T-helper 2 cell treated with Interferon-gamma antibody and Interleukin-4, amounts not matched to agents 100 ng/mL and 5 ng/mL, for 36 hours (primary cell): ENCODE measurements around the gene ING5. TPM values are rescaled to one million over a fixed set of nuclear protein-coding genes. Genes with fewer than 3 reads are reported as not detected.

Experiments
- intact Hi-C: fragments of 100-400 bp; cut with micrococcal nuclease; formaldehyde crosslinking; loops from one replicate; pipeline ENCODE4 v1.15.1; 2023
- total RNA-seq: library from RNA; stranded (reverse); gene quantifications from 2 replicates; pipeline ENCODE4 v1.2.3, GENCODE V29; 2022

Gene ING5
- total RNA-seq, 1 donor from 2014 or later = 41.2 TPM

DNA sequence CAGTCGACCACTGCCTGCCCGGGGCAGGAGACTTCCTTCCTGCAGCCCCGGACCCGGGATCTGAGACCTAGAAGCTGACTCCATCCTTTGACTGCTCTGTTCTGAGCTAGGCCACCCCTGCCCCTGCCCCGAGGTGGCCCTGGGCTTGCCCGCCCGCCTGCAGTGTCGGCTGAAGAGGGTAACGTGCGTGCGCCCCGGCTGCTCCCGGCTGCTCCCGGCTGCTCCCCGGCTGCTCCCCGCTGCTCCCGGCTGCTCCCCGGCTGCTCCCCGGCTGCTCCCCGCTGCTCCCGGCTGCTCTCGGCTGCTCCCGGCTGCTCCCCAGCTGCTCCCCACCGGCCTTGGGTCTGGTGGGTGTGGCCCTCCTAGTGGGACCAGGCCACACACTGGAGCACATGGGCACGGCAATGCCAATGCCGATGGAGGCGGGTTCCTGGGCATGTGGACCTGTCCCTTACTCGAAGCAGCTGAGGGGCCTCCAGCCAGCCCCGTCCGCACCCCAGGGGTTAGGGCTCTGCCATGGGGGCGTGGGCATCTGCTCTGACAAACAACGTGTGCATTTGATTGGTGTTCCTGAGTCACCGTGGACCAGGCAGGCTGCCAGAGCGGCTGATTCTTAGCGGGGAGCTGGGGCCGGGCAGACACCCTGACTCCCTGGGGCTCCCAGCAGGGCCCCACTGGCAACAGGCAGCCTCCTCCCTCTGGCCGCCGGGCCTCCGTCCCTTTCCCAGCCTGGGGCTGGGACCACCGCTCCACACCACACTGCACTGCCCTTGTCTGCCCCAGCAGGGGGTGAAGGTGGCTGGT lies 72.8 kb downstream of the ING5 start:
- intact Hi-C loops = no loop called here

DNA sequence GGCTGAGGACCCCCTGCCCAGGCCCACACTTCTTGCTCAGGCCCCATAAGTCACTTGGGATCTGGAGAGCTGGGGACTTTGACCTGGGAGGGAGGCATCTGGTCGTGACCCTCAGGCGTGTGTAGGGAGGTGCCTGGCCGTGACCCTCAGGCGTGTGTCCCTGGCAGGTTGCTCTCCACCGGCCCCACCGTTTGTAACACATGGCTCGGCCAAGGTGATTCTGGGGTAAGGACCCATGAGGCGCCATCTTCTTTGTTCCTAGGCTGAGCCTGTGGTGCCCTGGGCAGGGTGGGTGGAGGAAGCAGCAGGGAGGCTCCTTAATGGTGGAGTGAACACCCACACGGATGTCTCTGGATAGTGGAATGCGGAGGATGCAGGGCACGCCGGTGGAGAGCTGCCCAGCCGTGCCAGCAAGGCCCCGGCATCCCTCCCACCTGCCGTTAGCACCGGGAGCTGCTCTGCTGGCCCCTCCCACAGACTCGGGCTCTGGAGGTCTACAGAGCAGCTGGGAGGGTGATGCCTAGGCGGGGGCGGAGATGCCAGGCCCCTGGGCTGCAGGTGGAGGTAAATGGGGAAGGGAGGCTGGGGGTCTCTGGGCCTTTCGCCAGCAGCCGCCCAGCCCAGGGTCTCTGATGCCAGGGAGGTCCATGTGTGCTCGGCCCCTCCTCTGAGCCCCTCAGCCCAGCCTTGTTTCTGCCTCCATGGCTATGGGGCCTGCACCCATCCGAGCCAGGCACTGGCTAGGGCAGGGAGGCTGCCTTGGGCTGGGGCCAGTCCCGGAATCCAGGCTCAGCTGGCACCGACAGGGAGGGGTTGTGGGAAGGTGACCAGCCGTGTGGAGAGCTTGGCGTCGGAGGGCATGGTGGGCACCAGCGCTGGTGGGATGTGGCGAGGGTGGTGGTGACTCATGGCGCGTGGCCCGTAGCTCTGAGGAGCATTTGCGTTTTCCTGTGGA lies 73.7 kb downstream of the ING5 start:
- intact Hi-C loops = no loop called here

DNA sequence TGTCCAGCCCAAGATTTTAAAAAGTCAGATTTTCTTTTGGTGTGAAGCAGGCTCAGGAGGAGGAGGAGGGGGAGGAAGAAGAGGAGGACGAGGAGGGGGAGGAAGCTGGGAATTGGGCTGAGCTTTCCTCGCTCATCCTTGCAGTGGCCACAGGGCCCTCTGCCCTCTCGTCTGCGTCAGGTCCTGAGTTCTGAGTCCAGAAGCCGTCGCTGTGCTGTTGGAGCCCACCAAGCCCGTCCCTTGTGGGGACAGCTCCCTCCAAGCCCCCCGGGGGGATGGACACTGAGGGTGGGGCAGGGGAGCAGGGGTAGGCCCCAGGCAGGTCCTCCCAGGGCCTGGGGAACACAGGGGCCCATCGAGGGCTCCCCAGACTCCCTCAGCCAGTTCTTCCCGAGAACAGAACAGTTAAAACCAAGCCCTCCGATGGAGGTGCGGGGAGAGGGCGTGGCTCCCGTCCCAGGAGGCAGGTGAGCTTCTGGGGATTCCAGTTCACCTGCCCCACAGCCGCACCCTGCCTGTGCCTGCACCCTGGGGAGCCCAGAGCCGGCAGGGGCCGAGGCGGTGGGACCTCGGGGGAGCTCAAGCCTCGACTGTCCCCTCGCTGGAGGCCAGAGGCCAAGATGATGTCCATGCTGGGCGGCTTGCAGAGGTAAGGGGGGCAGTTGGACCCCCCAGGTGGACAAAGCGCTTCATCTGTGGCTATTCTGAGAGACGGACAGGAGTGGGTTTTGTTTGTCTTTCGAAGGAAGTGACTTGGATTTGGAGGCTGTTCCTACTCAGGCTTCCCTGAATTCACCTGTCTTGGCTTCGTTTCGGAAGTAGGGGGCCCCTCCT lies 74.7 kb downstream of the ING5 start, which contains the start of gene GAL3ST2:
Gene GAL3ST2, plus strand, starts transcription at position 487 of the 834 bp plus-strand sequence. Its CDS starts 134 bp downstream, at position 621.
- intact Hi-C loops = no loop called here

DNA sequence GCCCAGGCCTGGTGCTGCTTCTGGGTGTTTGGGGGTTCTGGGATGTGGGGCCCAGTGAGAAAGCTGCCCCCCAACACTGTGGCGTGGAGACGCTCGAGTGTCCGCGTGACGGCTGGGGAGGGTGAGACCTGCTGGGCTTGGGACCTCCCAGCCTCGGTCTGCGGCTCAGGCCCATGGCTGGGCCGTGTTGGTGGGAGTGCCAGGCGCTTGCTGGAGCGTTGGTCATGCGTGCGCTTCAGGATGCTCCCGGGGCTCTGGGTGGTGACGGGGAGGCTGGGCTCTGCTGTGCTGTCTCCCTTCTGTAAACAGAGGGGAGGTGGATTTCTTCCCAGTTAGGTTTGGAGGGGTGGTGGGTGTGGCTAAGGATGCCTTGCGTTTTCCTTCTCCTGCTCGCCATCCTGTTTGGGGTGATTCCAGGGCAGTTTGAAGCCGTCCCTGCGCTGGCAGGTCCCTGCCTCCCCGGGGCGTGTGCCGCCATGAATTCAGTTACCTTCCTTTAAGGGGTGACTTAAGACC lies 75.4 kb downstream of the ING5 start:
- intact Hi-C loops = no loop called here

DNA sequence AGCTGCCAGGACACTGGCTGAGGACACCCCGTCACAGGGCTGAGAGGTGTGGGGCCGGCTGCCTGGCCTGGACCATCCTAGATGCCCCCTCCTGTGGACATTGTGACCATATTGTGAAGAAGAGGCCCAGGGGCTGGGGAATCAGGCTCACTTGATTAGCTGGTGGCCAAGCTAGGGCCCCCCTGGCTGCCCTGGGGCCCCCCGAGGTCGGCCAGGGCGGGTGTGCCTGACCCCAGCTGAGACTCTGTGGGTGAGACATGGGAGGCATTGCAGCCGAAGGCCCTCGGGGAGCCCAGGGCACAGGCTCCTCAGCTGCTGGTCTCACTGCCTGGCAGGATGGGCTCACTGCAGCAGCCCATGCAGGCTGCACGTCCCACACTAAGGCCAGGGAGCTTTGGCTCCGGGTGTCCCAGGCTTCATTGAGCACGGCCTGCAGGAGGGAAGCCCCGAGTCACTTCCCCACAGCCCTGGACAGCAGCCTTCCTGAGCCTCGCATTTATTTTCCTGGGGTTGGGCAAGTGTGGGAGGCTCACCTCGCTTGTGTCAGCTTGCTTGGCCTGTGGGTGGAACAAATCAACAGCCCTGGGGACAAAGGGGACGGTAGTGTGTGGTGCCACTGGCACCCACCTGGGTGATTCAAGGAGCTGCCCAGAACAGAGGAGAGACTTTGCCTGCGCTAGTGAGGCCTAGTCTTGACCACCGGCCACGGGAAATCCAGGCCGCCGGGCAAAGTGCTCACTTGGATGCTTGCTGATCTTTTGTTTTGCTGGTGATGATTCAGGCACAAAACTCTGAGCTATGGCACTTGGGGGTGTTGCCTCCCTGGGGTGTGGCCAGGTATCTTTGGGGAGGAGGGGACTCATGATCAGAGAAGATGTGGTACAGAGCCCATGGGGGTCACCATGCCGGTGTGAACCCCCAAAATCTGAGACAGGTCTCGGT lies 76.1 kb downstream of the ING5 start:
- intact Hi-C loops = no loop called here

Other genes with a start within 250 kb of the ING5 start
- gene STK25, start 193.5 kb upstream of the ING5 start, total RNA-seq = 110 and 112 TPM in 2 replicates
- gene BOK, start 143.3 kb upstream of the ING5 start, total RNA-seq = 0.05 TPM in 1 of 2 replicates, not detected in the other
- 31.4 and 34.4 TPM in 2 replicates for gene THAP4, start 64.9 kb upstream of the ING5 start, total RNA-seq
- gene ATG4B, start 64.3 kb upstream of the ING5 start, total RNA-seq = 89.4 and 93.2 TPM in 2 replicates
- 84.7 and 85.7 TPM in 2 replicates for gene DTYMK, start 15.2 kb upstream of the ING5 start, total RNA-seq
- gene D2HGDH, start 32.6 kb downstream of the ING5 start, total RNA-seq = 24.3 and 28.3 TPM in 2 replicates
- gene GAL3ST2, start 74.8 kb downstream of the ING5 start, total RNA-seq = 0.23 and 0.61 TPM in 2 replicates
- gene NEU4, start 107.2 kb downstream of the ING5 start, total RNA-seq = 0.27 and 0.64 TPM in 2 replicates
- gene PDCD1, start 156.9 kb downstream of the ING5 start, total RNA-seq = 7.3 and 8.3 TPM in 2 replicates
- gene RTP5, start 167.7 kb downstream of the ING5 start, total RNA-seq = 0.07 and 0.09 TPM in 2 replicates